ENCODE data around the gene PSMB5. TPM values are rescaled to one million over a fixed set of nuclear protein-coding genes. Genes with fewer than 3 reads are reported as not detected.
"Not testable (repeated sequence)": the region's sequence is repeated elsewhere in the genome, so short reads cannot be mapped to it uniquely, and the experiment has no call there.

PSMB5 gene
- total RNA-seq, 2 experiments from 2014 or later: 116 to 119 TPM

GRCh38 chr14:23009483-23009938, 25.2 kb downstream of the PSMB5 start:
- intact Hi-C loops (cut with micrococcal nuclease): no loop called here
- CTCF ChIA-PET: interaction anchor here (1.3 to 4.1 kb wide), 3 partner anchors 22 to 47 kb away, joined by 3 to 68 read pairs (median 61); partner anchors contain the start of genes AJUBA and CDH24
- Mint-ChIP-seq H3K4me1 (ENCODE audit: low read depth) (peaks cover 33% of the 10 kb centered on the region), H3K4me3 (peak overlapping the region; percentile 92), H3K9me3 (no peaks in the 10 kb centered on the region), H3K36me3 (peaks cover 2% of the 10 kb centered on the region), H3K27me3 (no peaks in the 10 kb centered on the region), H3K27ac (peak overlapping the region; percentile 93)
- DNase-seq: no peak
- POLR2A ChIA-PET: no interaction called here

- CTCF ChIA-PET: interaction anchor here (0.9 to 4.1 kb wide), 7 partner anchors 22 to 1105 kb away, joined by 3 to 68 read pairs (median 14); partner anchors contain the start of genes AJUBA, CDH24, DCAF11 and PRMT5
- POLR2A ChIA-PET: no interaction called here
These were observed 25.9 kb downstream of the PSMB5 start for GRCh38 chr14:23008831-23009230.

GRCh38 chr14:23006544-23007419, 27.9 kb downstream of the PSMB5 start:
- intact Hi-C loops (cut with micrococcal nuclease): loop anchor here (1.0 kb wide), 5 partner anchors 22 to 89 kb away; partner anchors contain the start of genes ACIN1, C14orf119 and PRMT5
- H3K27ac Mint-ChIP-seq: peak overlapping the region; percentile 96
- peak overlapping the region; percentile 94 for H3K4me3 Mint-ChIP-seq
- POLR2A ChIA-PET: interaction anchor here (0.5 to 2.5 kb wide), 20 partner anchors 8 to 321 kb away, joined by 3 to 37 read pairs (median 3); partner anchors contain the start of genes ACIN1, AJUBA, C14orf119 and HAUS4
- H3K36me3 Mint-ChIP-seq: peaks cover 2% of the 10 kb centered on the region
- no peaks in the 10 kb centered on the region for H3K9me3 Mint-ChIP-seq
- H3K27me3 Mint-ChIP-seq: no peaks in the 10 kb centered on the region
- peak; percentile 99 for DNase-seq
- H3K4me1 Mint-ChIP-seq (ENCODE audit: low read depth): peaks cover 33% of the 10 kb centered on the region
- CTCF ChIA-PET: interaction anchor here (0.6 to 4.1 kb wide), 30 partner anchors 8 to 446 kb away, joined by 3 to 68 read pairs (median 4); partner anchors contain the start of genes ABHD4, AJUBA, CDH24 and PRMT5

More at GRCh38 chr14:23008831-23009230, 25.9 kb downstream of the PSMB5 start:
- Mint-ChIP-seq H3K4me1 (ENCODE audit: low read depth) (peaks cover 33% of the 10 kb centered on the region), H3K27me3 (no peaks in the 10 kb centered on the region), H3K27ac (peak overlapping the region; percentile 66), H3K4me3 (peak overlapping the region; percentile 92), H3K9me3 (no peaks in the 10 kb centered on the region), H3K36me3 (peaks cover 2% of the 10 kb centered on the region)
- intact Hi-C loops (cut with micrococcal nuclease): no loop called here
- no peak for DNase-seq

GRCh38 chr14:23006188-23006534, 28.5 kb downstream of the PSMB5 start:
- H3K4me1 Mint-ChIP-seq (ENCODE audit: low read depth): peaks cover 33% of the 10 kb centered on the region
- peaks cover 2% of the 10 kb centered on the region for H3K36me3 Mint-ChIP-seq
- no peaks in the 10 kb centered on the region for H3K9me3 Mint-ChIP-seq
- ChIA-PET CTCF (interaction anchor here (0.6 to 4.1 kb wide), 19 partner anchors 10 to 446 kb away, joined by 3 to 68 read pairs (median 7); partner anchors contain the start of genes AJUBA, CDH24 and PRMT5), POLR2A (interaction anchor here (0.8 to 2.5 kb wide), 14 partner anchors 10 to 316 kb away, joined by 3 to 37 read pairs (median 4); partner anchors contain the start of genes ACIN1, C14orf119, HAUS4 and OXA1L)
- H3K27me3 Mint-ChIP-seq: no peaks in the 10 kb centered on the region
- peak overlapping the region; percentile 96 for H3K27ac Mint-ChIP-seq
- DNase-seq: no peak
- intact Hi-C loops (cut with micrococcal nuclease): no loop called here
- peak overlapping the region; percentile 94 for H3K4me3 Mint-ChIP-seq

- Mint-ChIP-seq H3K27ac (peak overlapping the region; percentile 96), H3K9me3 (no peaks in the 10 kb centered on the region), H3K4me3 (peak overlapping the region; percentile 94), H3K36me3 (peaks cover 2% of the 10 kb centered on the region), H3K4me1 (ENCODE audit: low read depth) (peaks cover 39% of the 10 kb centered on the region), H3K27me3 (no peaks in the 10 kb centered on the region)
- ChIA-PET POLR2A (interaction anchor here (0.8 to 2.5 kb wide), 9 partner anchors 10 to 317 kb away, joined by 3 to 37 read pairs (median 5); partner anchors contain the start of genes HAUS4, OXA1L and PSMB5), CTCF (interaction anchor here (0.7 to 4.1 kb wide), 15 partner anchors 10 to 445 kb away, joined by 3 to 68 read pairs (median 9); partner anchors contain the start of genes AJUBA, CDH24 and PRMT5)
- intact Hi-C loops (cut with micrococcal nuclease): no loop called here
- no peak for DNase-seq
These were observed 29.1 kb downstream of the PSMB5 start for GRCh38 chr14:23005451-23006187.

- DNase-seq; H3K27me3 Mint-ChIP-seq; H3K27ac Mint-ChIP-seq; H3K4me3 Mint-ChIP-seq; intact Hi-C loops (cut with micrococcal nuclease); H3K9me3 Mint-ChIP-seq; H3K36me3 Mint-ChIP-seq; POLR2A ChIA-PET: not testable (repeated sequence)
- CTCF ChIA-PET: interaction anchor here (1.0 kb wide), 1 partner anchor 9 kb away, joined by 3 read pairs; no protein-coding TSS in a partner anchor
- peaks cover 35% of the 10 kb centered on the region for H3K4me1 Mint-ChIP-seq (ENCODE audit: low read depth)
These were observed 30.4 kb downstream of the PSMB5 start for GRCh38 chr14:23004274-23004673.

- Mint-ChIP-seq H3K27me3 (no peaks in the 10 kb centered on the region), H3K36me3 (peaks cover 2% of the 10 kb centered on the region), H3K4me1 (ENCODE audit: low read depth) (peaks cover 24% of the 10 kb centered on the region), H3K27ac (no peak overlapping the region), H3K9me3 (no peaks in the 10 kb centered on the region), H3K4me3 (no peak overlapping the region)
- POLR2A ChIA-PET: interaction anchor here (0.6 to 0.9 kb wide), 2 partner anchors 15 kb away, joined by 4 to 5 read pairs; no protein-coding TSS in a partner anchor
- intact Hi-C loops (cut with micrococcal nuclease): no loop called here
- no peak for DNase-seq
- CTCF ChIA-PET: interaction anchor here (1.7 kb wide), 1 partner anchor 66 kb away, joined by 6 read pairs; no protein-coding TSS in a partner anchor
These were observed 32.1 kb downstream of the PSMB5 start for GRCh38 chr14:23002592-23002991.

GRCh38 chr14:23000860-23001259, 33.8 kb downstream of the PSMB5 start:
- no peaks in the 10 kb centered on the region for H3K9me3 Mint-ChIP-seq

GRCh38 chr14:22998329-22999012, 36.2 kb downstream of the PSMB5 start:
- POLR2A ChIA-PET: no interaction called here
- intact Hi-C loops (cut with micrococcal nuclease): no loop called here
- CTCF ChIA-PET: interaction anchor here (1.0 to 18.3 kb wide), 4 partner anchors 9 to 62 kb away, joined by 3 to 839 read pairs (median 17); partner anchors contain the start of genes AJUBA and CDH24
- Mint-ChIP-seq H3K27ac (no peak overlapping the region), H3K4me1 (ENCODE audit: low read depth) (peaks cover 9% of the 10 kb centered on the region), H3K27me3 (no peaks in the 10 kb centered on the region), H3K36me3 (no peaks in the 10 kb centered on the region), H3K9me3 (no peaks in the 10 kb centered on the region), H3K4me3 (no peak overlapping the region)
- DNase-seq: no peak

More at GRCh38 chr14:23000860-23001259, 33.8 kb downstream of the PSMB5 start:
- no peak for DNase-seq
- H3K27ac Mint-ChIP-seq: no peak overlapping the region
- no peaks in the 10 kb centered on the region for H3K36me3 Mint-ChIP-seq
- CTCF ChIA-PET: interaction anchor here (1.0 to 2.2 kb wide), 6 partner anchors 11 to 68 kb away, joined by 4 to 18 read pairs (median 5); partner anchors contain the start of genes AJUBA and CDH24
- intact Hi-C loops (cut with micrococcal nuclease): no loop called here
- H3K27me3 Mint-ChIP-seq: no peaks in the 10 kb centered on the region
- H3K4me1 Mint-ChIP-seq (ENCODE audit: low read depth): peaks cover 12% of the 10 kb centered on the region
- POLR2A ChIA-PET: no interaction called here
- no peak overlapping the region for H3K4me3 Mint-ChIP-seq

- intact Hi-C loops (cut with micrococcal nuclease): no loop called here
- Mint-ChIP-seq H3K4me3 (no peak overlapping the region), H3K4me1 (ENCODE audit: low read depth) (peaks cover 9% of the 10 kb centered on the region), H3K27ac (no peak overlapping the region), H3K36me3 (no peaks in the 10 kb centered on the region), H3K27me3 (no peaks in the 10 kb centered on the region), H3K9me3 (no peaks in the 10 kb centered on the region)
- no peak for DNase-seq
- ChIA-PET CTCF (interaction anchor here (1.0 to 18.3 kb wide), 4 partner anchors 10 to 62 kb away, joined by 4 to 839 read pairs (median 50); partner anchors contain the start of genes AJUBA and CDH24), POLR2A (no interaction called here)
These were observed 36.9 kb downstream of the PSMB5 start for GRCh38 chr14:22997676-22998323.

All from activated CD4-positive, alpha-beta memory T cell treated with anti-CD3 and anti-CD28 coated beads for 36 hours (primary cell).